Hematopoietic multipotent progenitor cell treated with erythropoietin and hydrocortisone succinate and interleukin-3 and kit ligand, for 17 days (in vitro differentiated cells): Measurements from ENCODE around the gene NVL.
A peak's percentile ranks its signal among the peaks of the same experiment; 100 is the strongest.
"Not testable (repeated sequence)": the region's sequence is repeated elsewhere in the genome, so short reads cannot be mapped to it uniquely, and the experiment has no call there.

Source experiments
- DNase-seq: peaks from one replicate; pipeline ENCODE4 v3.0.0-alpha.2; 2015; ENCODE audit warnings: low spot score

NVL gene

GRCh38 chr1:224329842-224330753 lies at the start of gene NVL:
NVL (minus strand) TSS chr1:224330172; CDS start chr1:224330127, 45 bp downstream.
- DNase-seq, result peak; percentile 84

DNA sequence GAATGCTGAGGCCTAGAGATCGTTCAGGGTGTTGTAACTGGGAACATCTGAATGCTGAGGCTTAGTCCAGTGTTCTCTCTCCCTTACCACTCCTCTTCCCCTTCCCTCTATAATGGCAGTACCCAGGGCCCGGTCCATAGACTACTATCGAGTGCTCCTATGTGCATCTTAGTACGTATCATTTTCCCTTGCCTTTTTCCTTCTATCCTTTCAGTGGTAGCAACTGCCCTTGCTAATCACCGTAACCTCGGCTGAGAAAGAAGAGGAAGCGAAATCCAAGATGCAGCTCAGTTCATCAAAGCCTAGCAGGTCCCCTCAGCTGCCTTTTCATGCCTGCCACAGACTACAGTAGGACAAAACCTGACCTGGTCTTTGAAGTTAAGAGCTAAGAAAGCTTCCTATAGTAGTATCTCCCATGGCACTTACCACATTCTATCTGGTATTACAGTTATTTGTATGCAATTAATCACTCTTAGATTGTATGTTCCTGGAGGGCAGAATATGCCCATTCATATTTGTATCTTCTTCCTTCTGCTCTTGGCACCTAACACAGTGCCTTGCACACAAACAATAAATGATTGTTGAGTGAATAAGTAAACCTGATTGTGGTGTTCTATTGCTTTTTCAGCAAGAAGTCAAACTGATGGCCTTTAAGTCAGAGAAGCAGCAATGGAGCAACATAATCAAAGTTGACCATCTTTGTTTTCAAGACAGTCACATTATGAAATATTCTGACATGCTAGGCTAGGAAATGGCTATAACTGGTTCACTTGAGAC lies 49.1 kb upstream of the NVL start:
- no peak for DNase-seq

GRCh38 chr1:224377676-224378006 lies 47.7 kb upstream of the NVL start:
- no peak for DNase-seq

GRCh38 chr1:224375059-224375458 lies 45.1 kb upstream of the NVL start:
- DNase-seq, result no peak

DNA sequence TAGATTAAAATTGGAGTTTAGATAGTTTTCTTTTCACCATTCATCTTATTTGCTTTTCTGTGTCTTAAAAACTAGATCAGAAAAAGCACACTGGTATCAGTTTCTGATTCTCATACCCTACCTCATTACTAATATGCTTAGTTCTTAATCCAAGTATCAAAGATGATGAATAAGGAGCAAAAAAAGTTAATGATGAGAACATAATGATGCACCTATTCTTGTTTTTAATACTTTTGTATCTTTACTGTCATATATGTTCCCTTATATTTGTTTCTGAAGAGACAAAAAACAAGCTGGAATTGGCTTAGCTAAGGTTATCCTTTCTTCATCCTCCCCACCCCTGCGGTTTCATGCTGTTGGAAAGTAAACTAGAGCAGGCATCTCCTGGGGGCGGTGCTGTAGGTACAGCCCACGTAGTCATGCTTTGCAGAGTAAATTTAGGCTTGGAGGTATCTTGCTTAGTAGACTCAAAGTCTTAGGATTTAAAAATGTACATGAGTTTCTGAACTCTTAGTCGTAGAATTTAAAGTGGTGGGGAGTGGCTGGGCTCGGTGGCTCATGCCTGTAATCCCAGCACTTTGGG lies 43.1 kb upstream of the NVL start:
- no peak for DNase-seq

DNA sequence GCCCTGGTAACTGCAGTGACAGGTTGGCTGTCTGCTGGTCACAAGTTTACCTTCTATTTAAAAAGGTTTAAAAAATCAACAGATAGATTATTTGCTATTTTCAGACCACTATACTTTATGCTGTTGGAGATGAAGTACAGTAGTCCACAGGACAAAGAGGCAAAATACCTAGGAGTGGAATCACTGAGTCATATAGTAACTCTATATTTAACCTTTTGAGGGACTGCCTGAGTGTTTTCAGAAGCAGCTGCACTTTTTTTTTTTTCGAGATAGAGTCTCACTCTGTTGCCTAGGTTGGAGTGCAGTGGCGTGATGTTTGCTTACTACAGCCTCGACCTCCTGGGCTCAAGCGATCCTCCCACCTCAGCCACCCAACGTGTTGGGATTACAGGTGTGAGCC lies 38.4 kb upstream of the NVL start:
- no peak for DNase-seq

- no peak for DNase-seq
Measured at GRCh38 chr1:224359207-224359606, 29.2 kb upstream of the NVL start.

GRCh38 chr1:224358237-224358636 lies 28.3 kb upstream of the NVL start:
- no peak for DNase-seq

DNA sequence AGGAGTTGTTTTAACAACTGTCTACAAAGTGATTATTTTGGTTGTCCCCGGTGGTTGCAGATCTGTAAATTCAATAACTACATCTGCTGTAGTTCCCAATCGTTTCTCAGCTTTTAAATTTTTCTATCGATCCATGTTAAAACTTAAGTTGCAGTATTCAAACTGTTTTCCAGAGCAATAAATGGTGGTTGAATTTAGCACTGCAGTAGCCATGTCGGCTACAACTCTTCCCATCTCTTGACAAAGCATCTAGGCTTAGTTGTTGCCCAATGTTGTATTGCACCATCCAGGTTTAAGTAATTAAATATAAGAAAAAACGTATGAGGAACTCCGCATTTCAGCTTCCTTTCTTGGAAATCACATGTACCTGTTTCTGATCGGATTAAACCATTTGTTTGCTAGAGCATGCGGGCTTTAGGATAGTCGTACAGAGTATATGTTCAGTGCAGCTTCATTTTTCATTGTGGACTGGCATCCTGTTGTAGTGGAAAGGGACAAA lies 27.7 kb upstream of the NVL start:
- no peak for DNase-seq

DNA sequence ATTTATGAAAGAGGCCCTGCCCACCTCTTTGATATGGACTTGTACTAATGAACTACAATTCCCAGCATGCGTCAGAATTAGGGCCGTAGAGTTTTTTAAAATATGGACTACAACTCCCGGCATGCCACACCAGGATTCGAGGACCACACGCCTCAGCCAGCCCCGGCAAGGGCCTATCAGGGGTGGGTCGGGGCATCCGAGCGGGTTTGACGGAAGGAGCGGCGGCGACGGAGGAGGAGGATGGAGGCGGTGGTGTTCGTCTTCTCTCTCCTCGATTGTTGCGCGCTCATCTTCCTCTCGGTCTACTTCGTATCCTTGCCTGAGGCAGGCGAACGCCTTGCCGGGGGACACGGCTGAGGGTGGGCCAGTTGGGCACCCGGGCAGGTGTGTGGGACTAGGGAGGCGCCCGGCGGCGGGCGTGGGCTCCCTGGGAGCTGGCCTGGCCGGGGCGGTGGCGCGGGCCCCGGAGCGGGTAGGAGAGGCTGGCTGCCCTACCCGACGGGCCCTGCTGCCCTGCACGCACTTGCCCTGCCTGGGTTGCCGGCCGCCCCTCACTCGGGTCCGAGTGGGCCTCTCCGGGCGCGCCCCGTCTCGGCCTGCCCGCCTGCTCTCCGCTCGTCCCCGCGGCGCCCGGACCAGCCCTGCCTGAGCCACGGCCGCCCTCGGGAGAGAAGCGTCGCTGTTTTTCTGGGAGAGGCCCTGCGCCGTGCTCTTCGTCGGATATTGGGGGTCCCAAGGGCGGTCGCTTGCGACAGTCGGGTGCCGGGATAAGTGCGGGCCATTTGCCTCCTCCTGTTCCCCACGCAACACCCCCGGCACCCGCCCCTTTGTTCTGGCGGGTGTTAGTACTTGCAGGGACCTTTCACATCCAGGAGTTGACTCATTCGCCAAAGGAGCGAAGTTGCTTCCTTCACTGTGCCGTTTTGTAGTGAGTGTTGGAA lies 27.0 kb upstream of the NVL start, which contains the start of gene CNIH4:
CNIH4 (plus strand) TSS at position 195 of the 941 bp plus-strand sequence; CDS start at position 241, 46 bp downstream.
- peak; percentile 92 for DNase-seq

- no peak for DNase-seq
Measured at GRCh38 chr1:224353975-224354925, 24.3 kb upstream of the NVL start.

- DNase-seq, result not testable (repeated sequence)
Measured at GRCh38 chr1:224352436-224353085, 22.6 kb upstream of the NVL start.

GRCh38 chr1:224349716-224350115 lies 19.7 kb upstream of the NVL start:
- DNase-seq, result not testable (repeated sequence)

DNA sequence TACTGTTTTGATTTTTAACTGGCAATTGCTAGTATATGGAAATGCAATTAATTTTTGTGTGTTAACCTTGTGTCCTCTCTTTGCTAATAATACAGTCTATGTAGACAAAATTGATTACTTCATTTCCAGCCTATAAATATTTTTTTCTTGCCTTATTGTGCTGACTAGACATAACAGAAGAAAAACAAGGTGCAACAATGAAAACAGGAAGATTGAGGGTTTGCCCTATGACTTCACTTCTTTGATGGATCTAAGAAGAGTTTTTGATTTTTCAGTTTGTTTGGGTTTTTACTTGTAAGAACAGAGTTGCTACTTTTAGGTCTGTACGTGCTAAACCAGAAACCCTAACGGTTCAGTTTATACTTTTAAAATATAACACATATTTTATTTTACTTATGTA lies 18.2 kb upstream of the NVL start:
- DNase-seq, result no peak

DNA sequence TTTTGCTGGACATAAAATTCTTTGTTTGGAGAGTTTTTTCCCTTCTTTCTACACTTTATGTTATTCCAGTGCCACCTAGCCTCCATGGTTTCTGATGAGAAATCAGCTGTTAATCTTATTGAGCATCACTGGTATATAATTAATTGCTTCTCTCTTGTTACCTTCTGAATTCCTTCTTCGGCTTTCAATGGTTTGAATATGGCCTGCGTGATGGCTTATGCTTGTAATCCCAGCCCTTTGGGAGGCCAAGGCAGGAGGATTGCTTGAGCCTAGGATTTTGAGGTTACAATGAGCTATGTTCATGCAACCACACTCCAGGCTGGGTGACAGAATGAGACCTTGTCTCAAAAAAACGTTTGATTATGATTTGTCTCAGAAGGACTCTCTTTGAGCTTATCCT lies 13.7 kb upstream of the NVL start:
- DNase-seq, result no peak

DNA sequence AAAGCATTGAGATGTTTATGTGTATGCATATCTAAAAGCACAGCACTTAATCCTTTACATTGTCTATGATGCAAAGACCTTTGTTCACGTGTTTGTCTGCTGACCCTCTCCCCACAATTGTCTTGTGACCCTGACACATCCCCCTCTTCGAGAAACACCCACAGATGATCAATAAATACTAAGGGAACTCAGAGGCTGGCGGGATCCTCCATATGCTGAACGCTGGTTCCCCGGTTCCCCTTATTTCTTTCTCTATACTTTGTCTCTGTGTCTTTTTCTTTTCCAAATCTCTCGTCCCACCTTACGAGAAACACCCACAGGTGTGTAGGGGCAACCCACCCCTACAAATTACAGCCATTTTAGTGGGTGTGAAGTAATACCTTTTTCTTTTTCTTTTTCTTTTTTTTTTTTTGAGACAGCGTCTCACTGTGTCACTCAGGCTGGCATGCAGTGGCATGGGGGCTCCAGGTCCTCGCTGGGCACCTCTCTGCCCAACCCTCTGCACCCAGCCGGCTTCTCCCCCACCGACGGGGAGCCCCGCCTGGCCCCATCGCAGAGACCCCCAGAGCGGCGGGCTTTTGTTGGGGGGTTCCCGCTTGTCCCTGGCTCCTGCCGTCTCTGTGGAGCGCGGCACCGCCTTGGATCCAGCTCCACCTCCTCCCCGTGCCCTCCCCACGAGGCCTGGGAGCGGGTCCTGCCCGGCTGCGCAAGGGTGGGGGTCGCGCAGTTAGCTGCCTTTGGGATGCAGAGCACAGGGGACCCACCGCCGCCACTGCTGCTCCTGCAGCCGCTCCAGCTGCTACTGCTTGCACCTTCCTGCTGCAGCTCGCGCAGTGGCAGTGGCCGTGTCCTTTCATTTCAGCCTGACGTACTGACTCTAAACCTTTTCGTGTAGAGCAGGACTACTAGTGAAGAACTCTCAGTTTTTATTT lies 10.7 kb upstream of the NVL start:
- not testable (repeated sequence) for DNase-seq

GRCh38 chr1:224339442-224340033 lies 9.6 kb upstream of the NVL start:
- DNase-seq, result no peak

DNA sequence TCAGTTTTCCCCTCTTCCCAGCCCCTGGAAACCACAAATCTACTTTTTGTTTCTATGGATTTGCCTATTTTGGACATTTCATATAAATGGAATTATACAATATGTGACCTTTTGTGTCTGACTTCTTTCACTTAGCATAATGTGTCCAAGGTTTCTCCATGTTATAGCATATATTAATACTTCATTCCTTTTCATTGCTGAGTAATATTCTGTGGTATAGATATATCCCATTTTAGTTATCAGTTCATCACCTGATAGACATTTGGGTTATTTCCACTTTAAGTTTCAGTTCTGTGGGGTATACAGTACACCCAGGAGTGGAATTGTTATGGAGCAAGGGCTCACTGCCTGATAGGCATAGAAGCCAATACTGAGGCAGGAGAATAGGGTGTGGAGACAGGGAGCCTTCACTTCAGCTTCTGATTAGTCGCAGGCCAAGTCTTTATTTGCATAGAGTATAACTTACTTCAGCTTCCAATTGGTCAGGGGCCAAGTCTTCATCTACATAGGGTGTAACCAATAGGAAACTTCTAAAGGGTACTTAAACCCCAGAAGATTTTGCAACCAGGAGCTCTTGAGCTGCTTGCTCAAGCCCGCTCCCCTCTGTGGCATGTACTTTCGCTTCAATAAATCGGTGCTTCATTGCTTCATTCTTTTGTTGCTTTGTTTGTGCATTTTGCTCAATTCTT lies 8.3 kb upstream of the NVL start:
- no peak for DNase-seq
